Activated T-cell treated with anti-CD3 and anti-CD28 coated beads, Interleukin-2, amount 50 U/mL, for 24 hours (primary cell): ENCODE measurements around the gene AGAP3.

Experiments
- DNase-seq: peaks from one replicate; pipeline ENCODE4 v3.0.0-alpha.2; 2020
- H3K27ac Mint-ChIP-seq: 2 replicates; pipeline ENCODE4 v1.8.0; 2020; ENCODE audit warnings: mild to moderate bottlenecking, mixed read lengths
- H3K27me3 Mint-ChIP-seq: 2 replicates; pipeline ENCODE4 v1.8.0; 2020; ENCODE audit warnings: mixed read lengths
- H3K36me3 Mint-ChIP-seq: 2 replicates; pipeline ENCODE4 v1.8.0; 2020; ENCODE audit warnings: low read depth, mixed read lengths
- H3K4me1 Mint-ChIP-seq: 2 replicates; pipeline ENCODE4 v1.8.0; 2020; ENCODE audit warnings: low read depth, mixed read lengths
- H3K4me3 Mint-ChIP-seq: 2 replicates; pipeline ENCODE4 v1.8.0; 2020; ENCODE audit warnings: mild to moderate bottlenecking, moderate library complexity, mixed read lengths
- H3K9me3 Mint-ChIP-seq: 2 replicates; pipeline ENCODE4 v1.8.0; 2020; ENCODE audit warnings: mixed read lengths

The AGAP3 gene

GRCh38 chr7:151131592-151132293, 45.5 kb downstream of the AGAP3 start:
- no peaks in the 10 kb centered on the region for H3K4me1 Mint-ChIP-seq
- H3K4me3 Mint-ChIP-seq: no peak overlapping the region
- H3K36me3 Mint-ChIP-seq: peaks cover 65% of the 10 kb centered on the region
- DNase-seq: no peak
- no peak overlapping the region for H3K27ac Mint-ChIP-seq
- H3K27me3 Mint-ChIP-seq: no peaks in the 10 kb centered on the region
- H3K9me3 Mint-ChIP-seq: no peaks in the 10 kb centered on the region

GRCh38 chr7:151132461-151133205, 46.4 kb downstream of the AGAP3 start:
- H3K27me3 Mint-ChIP-seq: no peaks in the 10 kb centered on the region
- H3K4me1 Mint-ChIP-seq: no peaks in the 10 kb centered on the region
- no peak overlapping the region for H3K4me3 Mint-ChIP-seq
- no peak for DNase-seq
- H3K36me3 Mint-ChIP-seq: peaks cover 65% of the 10 kb centered on the region
- H3K9me3 Mint-ChIP-seq: no peaks in the 10 kb centered on the region
- no peak overlapping the region for H3K27ac Mint-ChIP-seq

GRCh38 chr7:151133266-151133985, 47.2 kb downstream of the AGAP3 start:
- H3K4me1 Mint-ChIP-seq: no peaks in the 10 kb centered on the region
- peaks cover 58% of the 10 kb centered on the region for H3K36me3 Mint-ChIP-seq
- H3K27me3 Mint-ChIP-seq: no peaks in the 10 kb centered on the region
- H3K9me3 Mint-ChIP-seq: no peaks in the 10 kb centered on the region
- DNase-seq: no peak
- no peak overlapping the region for H3K27ac Mint-ChIP-seq
- no peak overlapping the region for H3K4me3 Mint-ChIP-seq

- no peaks in the 10 kb centered on the region for H3K9me3 Mint-ChIP-seq
- H3K27me3 Mint-ChIP-seq: no peaks in the 10 kb centered on the region
- peak overlapping the region; percentile 52 for H3K27ac Mint-ChIP-seq
- peaks cover 52% of the 10 kb centered on the region for H3K36me3 Mint-ChIP-seq
- no peaks in the 10 kb centered on the region for H3K4me1 Mint-ChIP-seq
- no peak for DNase-seq
- H3K4me3 Mint-ChIP-seq: no peak overlapping the region
Observed at GRCh38 chr7:151133986-151134742, 47.9 kb downstream of the AGAP3 start.

GRCh38 chr7:151134743-151135524, 48.7 kb downstream of the AGAP3 start:
- peaks cover 49% of the 10 kb centered on the region for H3K36me3 Mint-ChIP-seq
- DNase-seq: no peak
- no peaks in the 10 kb centered on the region for H3K4me1 Mint-ChIP-seq
- H3K27ac Mint-ChIP-seq: no peak overlapping the region
- no peak overlapping the region for H3K4me3 Mint-ChIP-seq
- H3K27me3 Mint-ChIP-seq: no peaks in the 10 kb centered on the region
- H3K9me3 Mint-ChIP-seq: no peaks in the 10 kb centered on the region

GRCh38 chr7:151135525-151135845, 49.2 kb downstream of the AGAP3 start:
- Mint-ChIP-seq H3K36me3 (peaks cover 48% of the 10 kb centered on the region), H3K4me3 (no peak overlapping the region), H3K4me1 (no peaks in the 10 kb centered on the region), H3K9me3 (no peaks in the 10 kb centered on the region), H3K27me3 (no peaks in the 10 kb centered on the region), H3K27ac (no peak overlapping the region)
- DNase-seq: no peak

GRCh38 chr7:151135866-151136843, 49.9 kb downstream of the AGAP3 start:
- no peaks in the 10 kb centered on the region for H3K4me1 Mint-ChIP-seq
- no peak overlapping the region for H3K4me3 Mint-ChIP-seq
- H3K36me3 Mint-ChIP-seq: peaks cover 47% of the 10 kb centered on the region
- DNase-seq: no peak
- no peaks in the 10 kb centered on the region for H3K9me3 Mint-ChIP-seq
- no peak overlapping the region for H3K27ac Mint-ChIP-seq
- H3K27me3 Mint-ChIP-seq: no peaks in the 10 kb centered on the region

GRCh38 chr7:151137076-151137675, 50.9 kb downstream of the AGAP3 start:
- DNase-seq: peak; percentile 21
- H3K36me3 Mint-ChIP-seq: peaks cover 46% of the 10 kb centered on the region
- H3K27ac Mint-ChIP-seq: no peak overlapping the region
- no peaks in the 10 kb centered on the region for H3K9me3 Mint-ChIP-seq
- H3K4me1 Mint-ChIP-seq: no peaks in the 10 kb centered on the region
- H3K4me3 Mint-ChIP-seq: no peak overlapping the region
- H3K27me3 Mint-ChIP-seq: no peaks in the 10 kb centered on the region

- DNase-seq: peak; percentile 12
- H3K36me3 Mint-ChIP-seq: peaks cover 45% of the 10 kb centered on the region
- H3K4me3 Mint-ChIP-seq: no peak overlapping the region
- H3K27me3 Mint-ChIP-seq: no peaks in the 10 kb centered on the region
- no peaks in the 10 kb centered on the region for H3K9me3 Mint-ChIP-seq
- H3K27ac Mint-ChIP-seq: no peak overlapping the region
- no peaks in the 10 kb centered on the region for H3K4me1 Mint-ChIP-seq
Observed at GRCh38 chr7:151137791-151138152, 51.5 kb downstream of the AGAP3 start.

- Mint-ChIP-seq H3K4me1 (no peaks in the 10 kb centered on the region), H3K4me3 (no peak overlapping the region), H3K36me3 (peaks cover 46% of the 10 kb centered on the region), H3K9me3 (no peaks in the 10 kb centered on the region), H3K27me3 (no peaks in the 10 kb centered on the region), H3K27ac (no peak overlapping the region)
- DNase-seq: peak; percentile 22
Observed at GRCh38 chr7:151138153-151138851, 52.0 kb downstream of the AGAP3 start.

- no peaks in the 10 kb centered on the region for H3K27me3 Mint-ChIP-seq
- H3K9me3 Mint-ChIP-seq: no peaks in the 10 kb centered on the region
- DNase-seq: peak; percentile 18
- H3K27ac Mint-ChIP-seq: no peak overlapping the region
- peaks cover 50% of the 10 kb centered on the region for H3K36me3 Mint-ChIP-seq
- H3K4me3 Mint-ChIP-seq: no peak overlapping the region
- H3K4me1 Mint-ChIP-seq: no peaks in the 10 kb centered on the region
Observed at GRCh38 chr7:151139071-151139790, 53.0 kb downstream of the AGAP3 start.

GRCh38 chr7:151139791-151140190, 53.5 kb downstream of the AGAP3 start:
- Mint-ChIP-seq H3K4me1 (no peaks in the 10 kb centered on the region), H3K27ac (no peak overlapping the region), H3K27me3 (no peaks in the 10 kb centered on the region), H3K36me3 (peaks cover 52% of the 10 kb centered on the region), H3K4me3 (no peak overlapping the region), H3K9me3 (no peaks in the 10 kb centered on the region)
- peak; percentile 6 for DNase-seq
